ENCODE results near the gene RBM34. TPM values are rescaled to one million over a fixed set of nuclear protein-coding genes. Genes with fewer than 3 reads are reported as not detected.

Gene RBM34, protein sequence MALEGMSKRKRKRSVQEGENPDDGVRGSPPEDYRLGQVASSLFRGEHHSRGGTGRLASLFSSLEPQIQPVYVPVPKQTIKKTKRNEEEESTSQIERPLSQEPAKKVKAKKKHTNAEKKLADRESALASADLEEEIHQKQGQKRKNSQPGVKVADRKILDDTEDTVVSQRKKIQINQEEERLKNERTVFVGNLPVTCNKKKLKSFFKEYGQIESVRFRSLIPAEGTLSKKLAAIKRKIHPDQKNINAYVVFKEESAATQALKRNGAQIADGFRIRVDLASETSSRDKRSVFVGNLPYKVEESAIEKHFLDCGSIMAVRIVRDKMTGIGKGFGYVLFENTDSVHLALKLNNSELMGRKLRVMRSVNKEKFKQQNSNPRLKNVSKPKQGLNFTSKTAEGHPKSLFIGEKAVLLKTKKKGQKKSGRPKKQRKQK
- total RNA-seq (2013; cell fraction: nucleolus; rRNA removed): 98.8 and 100 TPM in 2 replicates
- total RNA-seq (2014; rRNA removed): 61.2 and 83.5 TPM in 2 replicates
- 119 and 132 TPM in 2 replicates for total RNA-seq (2014; rRNA removed; fragmentation: Illumina TruSeq; extraction: Trizol)
- total RNA-seq (2021): 89.2 and 95.2 TPM in 2 replicates
- 36.8 TPM for polyA plus RNA-seq (2011; ENCODE audit: low read depth)
- 55.7 and 103 TPM in 2 replicates for polyA plus RNA-seq (2011; rRNA removed)
- 38.1 and 41.8 TPM in 2 replicates for polyA plus RNA-seq (2011; cell fraction: cytosol; rRNA removed)
- polyA plus RNA-seq (2011; cell fraction: nucleus; rRNA removed): 29.9 and 35.9 TPM in 2 replicates
- polyA plus RNA-seq (2012): 97.1 and 116 TPM in 2 replicates
- 89.9 and 127 TPM in 2 replicates for polyA plus RNA-seq (2014; fragmentation: Illumina TruSeq; extraction: Trizol)
- 100 to 1,000 TPM in 1 of 2 experiments, 10 to 100 TPM in 1; 98.2 to 124 TPM for polyA plus RNA-seq (2014; fragmentation: Nextera tagmentation; extraction: Ambion mirVana)
- 46.4 and 56.0 TPM in 2 replicates for polyA plus RNA-seq (2014; rRNA removed)
- polyA plus RNA-seq (2016; fragmentation: Nextera tagmentation; extraction: Ambion mirVana): 100 to 1,000 TPM; 119 to 130 TPM
- 16.0 and 32.3 TPM in 2 replicates for polyA minus RNA-seq (2011; rRNA and poly(A)+ RNA removed)
- polyA minus RNA-seq (2011; cell fraction: cytosol; rRNA and poly(A)+ RNA removed): 8.3 and 22.2 TPM in 2 replicates
- 28.5 and 31.9 TPM in 2 replicates for polyA minus RNA-seq (2011; cell fraction: nucleus; rRNA and poly(A)+ RNA removed)
- percentile 90 among the genes with signal in this experiment for Bru-seq, nascent RNA
- percentile 83 among the genes with signal in this experiment for BruChase-seq, experiment 1, labeled RNA remaining after a 6-hour chase
- BruChase-seq, experiment 2, labeled RNA remaining after a 2-hour chase: percentile 88 among the genes with signal in this experiment
- long read RNA-seq, experiment 1, transcript RBM34-201 (11 exons, 2,054 nt): major isoform, 54 of 69 reads
- long read RNA-seq, experiment 1, partial matches to known transcripts: 5 of 69 reads
- long read RNA-seq, experiment 1, other reads (novel, unspliced or antisense): 10 of 69 reads
- long read RNA-seq, experiment 2, transcript RBM34-201 (11 exons, 2,054 nt): major isoform, 100 of 169 reads
- long read RNA-seq, experiment 2, transcript RBM34-209 (3 exons, 783 nt): minor isoform, 7 of 169 reads
- long read RNA-seq, experiment 2, partial matches to known transcripts: 39 of 169 reads
- long read RNA-seq, experiment 2, other reads (novel, unspliced or antisense): 20 of 169 reads

DNA sequence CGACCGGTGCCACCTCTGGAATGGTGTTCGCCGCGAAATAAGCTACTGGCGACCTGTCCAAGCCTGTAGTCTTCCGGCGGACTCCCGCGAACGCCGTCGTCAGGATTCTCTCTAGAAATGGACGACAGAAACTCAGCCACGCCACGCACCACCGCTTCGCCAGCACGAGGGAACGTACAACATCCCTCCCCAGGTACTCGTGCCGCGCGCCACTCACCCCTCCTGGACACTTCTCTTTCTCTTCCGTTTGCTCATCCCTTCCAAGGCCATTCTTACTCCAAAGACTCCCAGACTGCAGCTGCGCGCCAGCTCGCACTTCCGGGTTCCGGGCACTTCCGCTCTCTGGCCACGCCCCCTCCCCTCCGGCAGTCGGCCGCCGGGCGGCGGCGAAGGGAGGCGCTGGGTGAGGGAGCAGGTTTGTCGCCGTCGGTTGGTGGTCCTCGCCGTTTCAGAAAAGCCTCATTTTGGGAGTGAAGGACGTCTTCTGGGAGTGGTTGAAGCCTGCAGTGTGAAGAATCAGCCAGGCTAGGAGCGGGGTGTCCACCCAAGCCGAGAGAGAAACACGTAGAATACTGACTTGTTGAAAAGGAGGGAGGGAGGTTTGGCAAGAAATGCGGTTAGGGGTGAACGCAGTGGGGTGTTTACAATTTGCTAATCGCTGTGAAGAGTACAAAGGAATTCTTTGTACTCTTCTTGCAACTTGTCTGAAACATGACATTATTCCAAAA, at the start of gene RBM34:
Gene RBM34 (minus strand): TSS at position 294 of the 728 bp plus-strand sequence. CDS start 24 bp downstream, at position 270.
- Histone ChIP-seq H2AFZ (ENCODE audit: control insufficient read depth, low read depth, low read length) (peak within 1 kb of the TSS; percentile 100), H3K27ac (ENCODE audit: control insufficient read depth, insufficient read depth) (peak within 1 kb of the TSS; percentile 98), H3K79me2 (ENCODE audit: control insufficient read depth, insufficient read depth, low read length) (peaks cover 32% of the 10 kb centered on the region), H3K9me3 (replicated peaks; ENCODE audit: control insufficient read depth, insufficient read depth, low read length) (no peaks in the 10 kb centered on the region), H3K4me3 (peak within 1 kb of the TSS; percentile 82), H3K36me3 (ENCODE audit: control insufficient read depth in 2 of 2, insufficient read depth in 2 of 2, low read length in 1 of 2) (peaks cover 0 to 21% of the 10 kb centered on the region in 2 experiments; a peak in 2 of 4 replicates), H3K9ac (ENCODE audit: control insufficient read depth, insufficient read depth, low read length) (peak within 1 kb of the TSS; percentile 97), H3K4me2 (ENCODE audit: control insufficient read depth, insufficient read depth) (peak within 1 kb of the TSS; percentile 87), H4K20me1 (ENCODE audit: control insufficient read depth, insufficient read depth) (no peaks in the 10 kb centered on the region), H3K27me3 (replicated peaks in 1 of 2; ENCODE audit: control insufficient read depth in 2 of 2, insufficient read depth in 2 of 2, low read length in 1 of 2) (no peaks in the 10 kb centered on the region), H3K4me1 (ENCODE audit: control insufficient read depth, insufficient read depth, low read length) (peaks cover 3% of the 10 kb centered on the region; the same call in 1 of the 2 replicates)
- BruUV-seq (replicated peaks): no TSS peak
- in situ Hi-C loops (cut with MboI) (no loop called here), intact Hi-C loops (cut with micrococcal nuclease; ENCODE audit: unreplicated experiment) (loop anchor here (2.0 kb wide), 1 partner anchor 32 kb away; the partner anchor contains the start of gene TOMM20)
- POLR2A ChIA-PET: interaction anchor here (0.9 to 2.0 kb wide), 9 partner anchors 16 to 345 kb away, joined by 3 to 12 read pairs (median 4); partner anchors contain the start of genes ARID4B, GGPS1, TBCE and TOMM20
- CTCF ChIA-PET: interaction anchor here (0.8 to 2.8 kb wide), 7 partner anchors 18 to 343 kb away, joined by 3 to 18 read pairs (median 4); partner anchors contain the start of gene B3GALNT2
- WGBS (ENCODE audit: insufficient coverage, insufficient replicate concordance, low lambda C conversion rate, missing lambda C conversion rate): under 1% methylated on average over 52 of the region's 52 CpGs
- SMC1A ChIA-PET (ENCODE audit: uncharacterized antibody, unreplicated experiment): interaction anchor here (0.8 to 2.9 kb wide), 7 partner anchors 8 to 255 kb away, joined by 3 to 15 read pairs (median 4); no protein-coding TSS in a partner anchor
- RAD21 ChIA-PET (ENCODE audit: unreplicated experiment): interaction anchor here (0.6 to 2.6 kb wide), 7 partner anchors 39 to 662 kb away, joined by 3 to 11 read pairs (median 4); no protein-coding TSS in a partner anchor
- DNase-seq (ENCODE audit: low read depth, low spot score) (peak; percentile 65), ATAC-seq (peak; percentile 96), FAIRE-seq (peak; percentile 68)
- peak; percentile 95 for TF ChIP-seq GATAD2B (conservative IDR thresholded peaks at IDR 0.05; ENCODE audit: low read depth)
- no peak for TF ChIP-seq CHD2 (IDR thresholded peaks at IDR 0.05; ENCODE audit: borderline replicate concordance, low read depth, low read length)
- TF ChIP-seq SREBF2 (IDR thresholded peaks at IDR 0.05; ENCODE audit: low read length): no peak
- TF ChIP-seq, protein P1, sequence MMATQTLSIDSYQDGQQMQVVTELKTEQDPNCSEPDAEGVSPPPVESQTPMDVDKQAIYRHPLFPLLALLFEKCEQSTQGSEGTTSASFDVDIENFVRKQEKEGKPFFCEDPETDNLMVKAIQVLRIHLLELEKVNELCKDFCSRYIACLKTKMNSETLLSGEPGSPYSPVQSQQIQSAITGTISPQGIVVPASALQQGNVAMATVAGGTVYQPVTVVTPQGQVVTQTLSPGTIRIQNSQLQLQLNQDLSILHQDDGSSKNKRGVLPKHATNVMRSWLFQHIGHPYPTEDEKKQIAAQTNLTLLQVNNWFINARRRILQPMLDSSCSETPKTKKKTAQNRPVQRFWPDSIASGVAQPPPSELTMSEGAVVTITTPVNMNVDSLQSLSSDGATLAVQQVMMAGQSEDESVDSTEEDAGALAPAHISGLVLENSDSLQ (IDR thresholded peaks at IDR 0.05): no peak
- peak; percentile 7; the same call in 1 of the 2 replicates for TF ChIP-seq SMARCA5 (IDR thresholded peaks at IDR 0.05)
- TF ChIP-seq, protein P2, sequence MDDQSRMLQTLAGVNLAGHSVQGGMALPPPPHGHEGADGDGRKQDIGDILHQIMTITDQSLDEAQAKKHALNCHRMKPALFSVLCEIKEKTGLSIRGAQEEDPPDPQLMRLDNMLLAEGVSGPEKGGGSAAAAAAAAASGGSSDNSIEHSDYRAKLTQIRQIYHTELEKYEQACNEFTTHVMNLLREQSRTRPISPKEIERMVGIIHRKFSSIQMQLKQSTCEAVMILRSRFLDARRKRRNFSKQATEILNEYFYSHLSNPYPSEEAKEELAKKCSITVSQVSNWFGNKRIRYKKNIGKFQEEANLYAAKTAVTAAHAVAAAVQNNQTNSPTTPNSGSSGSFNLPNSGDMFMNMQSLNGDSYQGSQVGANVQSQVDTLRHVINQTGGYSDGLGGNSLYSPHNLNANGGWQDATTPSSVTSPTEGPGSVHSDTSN (IDR thresholded peaks at IDR 0.05; ENCODE audit: insufficient replicate concordance, low read depth, low read length): no peak
- TF ChIP-seq BMI1 (IDR thresholded peaks at IDR 0.05; ENCODE audit: borderline replicate concordance): no peak
- peak; percentile 45; the same call in 1 of the 2 replicates for TF ChIP-seq PAX5 (IDR thresholded peaks at IDR 0.05; ENCODE audit: borderline replicate concordance, low read depth, low read length)
- TF ChIP-seq NR2C2 (IDR thresholded peaks at IDR 0.05; ENCODE audit: borderline replicate concordance, control insufficient read depth, insufficient read length, low read depth): no peak

Measured in GM12878 (cell line).